GM12878 (cell line): Measurements from ENCODE around the gene CAPS. TPM values are rescaled to one million over a fixed set of nuclear protein-coding genes. Genes with fewer than 3 reads are reported as not detected.

Source experiments
- ATAC-seq: fragments of 200-7000 bp; cut with Tn5 transposase; 3 replicates; pipeline ENCODE4 v1.9.1; 2020; ENCODE audit warnings: mild to moderate bottlenecking, moderate library complexity
- BruUV-seq: library from RNA; stranded (reverse); fragments of 400-500 nt; replicated peaks from 2 replicates; lab custom pipeline; 2021; lab: Mats Ljungman, UMichigan
- CTCF ChIA-PET: fragments of 300-600 bp; sonication (Branson Sonifier 250); formaldehyde crosslinking; extraction: SDS; loops from one replicate; lab custom pipeline; 2021; ENCODE audit warnings: inconsistent platforms; lab: Yijun Ruan, JAX
- POLR2A ChIA-PET: fragments of 350-600 bp; formaldehyde crosslinking; extraction: SDS; loops from one replicate; lab custom pipeline; 2021; ENCODE audit warnings: inconsistent platforms; lab: Charles Lee
- RAD21 ChIA-PET: fragments of 300-600 bp; sonication (Branson Sonifier 250); formaldehyde crosslinking; loops from one replicate; lab custom pipeline; 2023; ENCODE audit warnings: antibody characterized with exemption; ENCODE audit not compliant: unreplicated experiment; lab: Charles Lee
- SMC1A ChIA-PET: fragments of 300-600 bp; sonication (Branson Sonifier 250); formaldehyde crosslinking; loops from one replicate; lab custom pipeline; 2023; ENCODE audit not compliant: unreplicated experiment, uncharacterized antibody; lab: Charles Lee
- DNase-seq: peaks from one replicate; pipeline ENCODE4 v3.0.0-alpha.2; 2011; ENCODE audit warnings: low read depth, low spot score
- FAIRE-seq: peaks from 3 replicates; lab custom pipeline; 2011; peaks lifted over from hg19 to GRCh38; lab: Jason Lieb, UNC
- H2AFZ ChIP-seq: 2 replicates; pipeline ENCODE4 v1.6.0; 2011; ENCODE audit warnings: low read depth, low read length, control low read depth; ENCODE audit not compliant: control insufficient read depth
- H3K27ac ChIP-seq: 2 replicates; pipeline ENCODE4 v1.5.1; 2011; ENCODE audit warnings: control low read depth; ENCODE audit not compliant: control insufficient read depth, insufficient read depth
- H3K27me3 ChIP-seq, 2 experiments: replicated peaks in 1 of 2; 2 replicates each; pipeline versions ENCODE4 v1.6.0 to v1.6.1; 2011; ENCODE audit warnings: low read length in 1 of 2; ENCODE audit not compliant: control insufficient read depth in 2 of 2, insufficient read depth in 2 of 2
- H3K36me3 ChIP-seq, 2 experiments: 2 replicates each; pipeline ENCODE4 v1.5.1; 2011; ENCODE audit warnings: low read length in 1 of 2; ENCODE audit not compliant: control insufficient read depth in 2 of 2, insufficient read depth in 2 of 2
- H3K4me1 ChIP-seq: 2 replicates; pipeline ENCODE4 v1.6.1; 2011; ENCODE audit warnings: mild to moderate bottlenecking, low read length, moderate library complexity, mixed read lengths; ENCODE audit not compliant: control insufficient read depth, insufficient read depth
- H3K4me2 ChIP-seq: 2 replicates; pipeline ENCODE4 v1.6.0; 2011; ENCODE audit warnings: control low read depth; ENCODE audit not compliant: control insufficient read depth, insufficient read depth
- H3K4me3 ChIP-seq: fragments of 200-600 bp; sonication (generic); 2 replicates; pipeline ENCODE4 v1.5.1; 2016
- H3K79me2 ChIP-seq: 2 replicates; pipeline ENCODE4 v1.6.0; 2011; ENCODE audit warnings: low read length; ENCODE audit not compliant: control insufficient read depth, insufficient read depth
- H3K9ac ChIP-seq: 2 replicates; pipeline ENCODE4 v1.8.0; 2011; ENCODE audit warnings: low read length, control low read depth, mixed read lengths; ENCODE audit not compliant: control insufficient read depth, insufficient read depth
- H3K9me3 ChIP-seq: replicated peaks from 3 replicates; pipeline ENCODE4 v1.5.1; 2011; ENCODE audit warnings: mild to moderate bottlenecking, low read length; ENCODE audit not compliant: control insufficient read depth, insufficient read depth
- H4K20me1 ChIP-seq: 2 replicates; pipeline ENCODE4 v1.6.0; 2011; ENCODE audit not compliant: control insufficient read depth, insufficient read depth
- ESRRA ChIP-seq: IDR thresholded peaks from 2 replicates; pipeline ENCODE4 v1.6.1; 2012; ENCODE audit warnings: mild to moderate bottlenecking, low read length, improper control_type of control experiment
- FOXK2 ChIP-seq: fragments of 450-650 bp; IDR thresholded peaks from 2 replicates; pipeline ENCODE4 v1.6.1; 2017; ENCODE audit warnings: mild to moderate bottlenecking, moderate library complexity
- RB1 ChIP-seq: fragments of 450-650 bp; formaldehyde crosslinking; IDR thresholded peaks from 2 replicates; pipeline ENCODE4 v1.6.1; 2017; ENCODE audit warnings: mild to moderate bottlenecking, borderline replicate concordance
- ZBTB4 ChIP-seq: fragments of 450-650 bp; formaldehyde crosslinking; IDR thresholded peaks from 2 replicates; pipeline ENCODE4 v1.4.0; 2022; ENCODE audit warnings: mild to moderate bottlenecking, moderate library complexity
- ZSCAN29 ChIP-seq: fragments of 450-650 bp; IDR thresholded peaks from 2 replicates; pipeline ENCODE4 v1.6.1; 2017; ENCODE audit warnings: mild to moderate bottlenecking, moderate library complexity
- WGBS: methylation state at CpG from one replicate; pipeline ENCODE4 v1.1.6; 2016; ENCODE audit warnings: low lambda C conversion rate; ENCODE audit not compliant: insufficient replicate concordance, insufficient coverage; ENCODE audit errors: missing lambda C conversion rate; 5-methylcytosine and 5-hydroxymethylcytosine counted together
- in situ Hi-C: fragments of 300-500 bp; cut with MboI; formaldehyde crosslinking; loops from 9 replicates; pipeline ENCODE4 v1.14.3; 2018; ENCODE audit warnings: mixed read lengths
- intact Hi-C: fragments of 100-400 bp; cut with micrococcal nuclease; formaldehyde crosslinking; loops from one replicate; pipeline ENCODE4 v1.14.2; 2022; ENCODE audit not compliant: unreplicated experiment
- polyA plus RNA-seq, 11 experiments: library from polyadenylated mRNA; depleted of rRNA in 4 of 11; unstranded in 6 of 11; stranded (reverse) in 5 of 11; fragments of >200 nt; fragmentation: Nextera tagmentation in 4 of 11; fragmentation: Illumina TruSeq in 1 of 11; extraction: Ambion mirVana in 4 of 11; extraction: Trizol in 1 of 11; gene quantifications; 1 replicate in 1 of 11; 2 replicates in 10 of 11; pipeline versions ENCODE4 v1.2.1 to v1.2.3, GENCODE V29; 2011 to 2016; ENCODE audit warnings: inconsistent platforms in 2 of 11, missing spikeins in 2 of 11, low read depth in 1 of 11
- total RNA-seq, 4 experiments: library from RNA; depleted of rRNA in 3 of 4; stranded (reverse); fragments of >200 nt in 3 of 4; fragmentation: Illumina TruSeq in 1 of 4; extraction: Trizol in 1 of 4; gene quantifications; 2 replicates each; pipeline versions ENCODE4 v1.2.1 to v1.2.3, GENCODE V29; 2013 to 2021
- TF ChIP-seq, protein P1 (sequence below): IDR thresholded peaks from 2 replicates; pipeline ENCODE4 v1.6.1; 2011; ENCODE audit warnings: low read depth, low read length, improper control_type of control experiment, borderline replicate concordance
- TF ChIP-seq, protein P2 (sequence below): fragments of 450-650 bp; IDR thresholded peaks from 2 replicates; pipeline ENCODE4 v1.6.1; 2016; ENCODE audit warnings: mild to moderate bottlenecking

The CAPS gene
- total and polyA plus RNA-seq, 10 of the 15 experiments (the other 5 are each of a cell fraction or from before 2014, with no cell fraction given) = 0.09 to 6.9 (median 2.9) TPM

DNA sequence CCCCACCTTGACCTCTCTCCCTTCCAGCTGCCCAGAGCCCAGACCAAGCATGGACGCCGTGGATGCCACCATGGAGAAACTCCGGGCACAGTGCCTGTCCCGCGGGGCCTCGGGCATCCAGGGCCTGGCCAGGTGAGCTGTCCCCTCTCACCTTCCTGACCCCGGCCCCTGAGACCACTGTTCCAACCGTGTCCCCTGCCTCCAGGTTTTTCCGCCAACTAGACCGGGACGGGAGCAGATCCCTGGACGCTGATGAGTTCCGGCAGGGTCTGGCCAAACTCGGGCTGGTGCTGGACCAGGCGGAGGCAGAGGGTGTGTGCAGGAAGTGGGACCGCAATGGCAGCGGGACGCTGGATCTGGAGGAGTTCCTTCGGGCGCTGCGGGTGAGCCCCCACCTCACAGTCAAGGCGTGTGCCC lies 312 bp downstream of the CAPS start:
- TF ChIP-seq, protein P1, sequence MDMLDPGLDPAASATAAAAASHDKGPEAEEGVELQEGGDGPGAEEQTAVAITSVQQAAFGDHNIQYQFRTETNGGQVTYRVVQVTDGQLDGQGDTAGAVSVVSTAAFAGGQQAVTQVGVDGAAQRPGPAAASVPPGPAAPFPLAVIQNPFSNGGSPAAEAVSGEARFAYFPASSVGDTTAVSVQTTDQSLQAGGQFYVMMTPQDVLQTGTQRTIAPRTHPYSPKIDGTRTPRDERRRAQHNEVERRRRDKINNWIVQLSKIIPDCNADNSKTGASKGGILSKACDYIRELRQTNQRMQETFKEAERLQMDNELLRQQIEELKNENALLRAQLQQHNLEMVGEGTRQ = no peak
- TF ChIP-seq ESRRA = no peak
- no peak for TF ChIP-seq ZSCAN29
- TF ChIP-seq ZBTB4 (CRISPR knock-in tag) = no peak
- TF ChIP-seq RB1 = no peak
- TF ChIP-seq FOXK2 = no peak
- TF ChIP-seq, protein P2, sequence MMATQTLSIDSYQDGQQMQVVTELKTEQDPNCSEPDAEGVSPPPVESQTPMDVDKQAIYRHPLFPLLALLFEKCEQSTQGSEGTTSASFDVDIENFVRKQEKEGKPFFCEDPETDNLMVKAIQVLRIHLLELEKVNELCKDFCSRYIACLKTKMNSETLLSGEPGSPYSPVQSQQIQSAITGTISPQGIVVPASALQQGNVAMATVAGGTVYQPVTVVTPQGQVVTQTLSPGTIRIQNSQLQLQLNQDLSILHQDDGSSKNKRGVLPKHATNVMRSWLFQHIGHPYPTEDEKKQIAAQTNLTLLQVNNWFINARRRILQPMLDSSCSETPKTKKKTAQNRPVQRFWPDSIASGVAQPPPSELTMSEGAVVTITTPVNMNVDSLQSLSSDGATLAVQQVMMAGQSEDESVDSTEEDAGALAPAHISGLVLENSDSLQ = no peak
- TF ChIP-seq, all 136 proteins: peak for 0
- ChIA-PET CTCF (no interaction called here), RAD21 (no interaction called here), POLR2A (no interaction called here), SMC1A (no interaction called here)
- Histone ChIP-seq H4K20me1 (no peaks in the 10 kb centered on the region), H3K79me2 (no peaks in the 10 kb centered on the region), H2AFZ (no peak overlapping the region), H3K27ac (no peak overlapping the region), H3K27me3 (no peaks in the 10 kb centered on the region), H3K9me3 (no peaks in the 10 kb centered on the region), H3K36me3 (peaks cover 3 to 27% of the 10 kb centered on the region in 2 experiments; a peak in 3 of 4 replicates), H3K9ac (no peak overlapping the region), H3K4me2 (no peak overlapping the region), H3K4me3 (no peak overlapping the region), H3K4me1 (no peaks in the 10 kb centered on the region)
- in situ Hi-C loops = no loop called here
- BruUV-seq = no TSS peak
- 89% methylated on average over 22 of the region's 22 CpGs for WGBS
- ATAC-seq (no peak), FAIRE-seq (no peak), DNase-seq (no peak)
- intact Hi-C loops = no loop called here
